ENCODE measurements around the gene AFAP1. TPM values are rescaled to one million over a fixed set of nuclear protein-coding genes. Genes with fewer than 3 reads are reported as not detected.

AFAP1 gene
- total RNA-seq, 2 experiments from 2014 or later: not detected

GRCh38 chr4:7910263-7910896 is 29.3 kb downstream of the AFAP1 start:
- no peak for DNase-seq (ENCODE audit: low spot score)
- Histone ChIP-seq H3K9me2 (ENCODE audit: insufficient read depth, low read length) (no peaks in the 10 kb centered on the region), H4K20me1 (ENCODE audit: insufficient read depth, low read length) (no peaks in the 10 kb centered on the region), H3K4me2 (ENCODE audit: low read length) (no peak overlapping the region), H3K79me2 (ENCODE audit: insufficient read depth, low read depth, low read length) (no peaks in the 10 kb centered on the region), H3K36me3 (ENCODE audit: insufficient read depth, low read length) (no peaks in the 10 kb centered on the region), H2AFZ (ENCODE audit: low read length) (no peak overlapping the region), H3K4me3 (ENCODE audit: low read depth, low read length, poor library complexity, severe bottlenecking) (no peak overlapping the region), H3K4me1 (ENCODE audit: insufficient read depth, low read length, poor library complexity, severe bottlenecking) (peaks cover 17% of the 10 kb centered on the region), H3K9me3 (ENCODE audit: low read length) (no peaks in the 10 kb centered on the region), H3K27ac (ENCODE audit: low read depth, low read length, poor library complexity, severe bottlenecking) (no peak overlapping the region)
- CTCF ChIA-PET (ENCODE audit: unreplicated experiment): no interaction called here
- POLR2A ChIA-PET: no interaction called here
- TF ChIP-seq EZH2phosphoT487 (IDR thresholded peaks at IDR 0.05; ENCODE audit: borderline replicate concordance, low read depth, low read length): no peak
- TF ChIP-seq CTCF (conservative IDR thresholded peaks at IDR 0.05; ENCODE audit: low read length): no peak
- intact Hi-C loops (cut with micrococcal nuclease; ENCODE audit: unreplicated experiment): no loop called here
- BruUV-seq (replicated peaks): no TSS peak

- DNase-seq (ENCODE audit: low spot score): no peak
- no peaks in the 10 kb centered on the region for H3K9me2 ChIP-seq (ENCODE audit: insufficient read depth, low read length)
- no TSS peak for BruUV-seq (replicated peaks)
- H3K36me3 ChIP-seq (ENCODE audit: insufficient read depth, low read length): no peaks in the 10 kb centered on the region
- no peaks in the 10 kb centered on the region for H3K9me3 ChIP-seq (ENCODE audit: low read length)
- no peak overlapping the region for H3K4me3 ChIP-seq (ENCODE audit: low read depth, low read length, poor library complexity, severe bottlenecking)
- POLR2A ChIA-PET: no interaction called here
- H3K4me1 ChIP-seq (ENCODE audit: insufficient read depth, low read length, poor library complexity, severe bottlenecking): peaks cover 17% of the 10 kb centered on the region
- H2AFZ ChIP-seq (ENCODE audit: low read length): no peak overlapping the region
- no peak overlapping the region for H3K27ac ChIP-seq (ENCODE audit: low read depth, low read length, poor library complexity, severe bottlenecking)
- H3K79me2 ChIP-seq (ENCODE audit: insufficient read depth, low read depth, low read length): no peaks in the 10 kb centered on the region
- no peaks in the 10 kb centered on the region for H4K20me1 ChIP-seq (ENCODE audit: insufficient read depth, low read length)
- no peak overlapping the region for H3K4me2 ChIP-seq (ENCODE audit: low read length)
- CTCF ChIA-PET (ENCODE audit: unreplicated experiment): no interaction called here
- no peak for TF ChIP-seq EZH2phosphoT487 (IDR thresholded peaks at IDR 0.05; ENCODE audit: borderline replicate concordance, low read depth, low read length)
- intact Hi-C loops (cut with micrococcal nuclease; ENCODE audit: unreplicated experiment): no loop called here
These were observed 30.0 kb downstream of the AFAP1 start for GRCh38 chr4:7909463-7910262.

GRCh38 chr4:7908668-7909067 is 31.0 kb downstream of the AFAP1 start:
- Histone ChIP-seq H3K36me3 (ENCODE audit: insufficient read depth, low read length) (no peaks in the 10 kb centered on the region), H3K4me3 (ENCODE audit: low read depth, low read length, poor library complexity, severe bottlenecking) (no peak overlapping the region), H3K79me2 (ENCODE audit: insufficient read depth, low read depth, low read length) (no peaks in the 10 kb centered on the region), H3K9me3 (ENCODE audit: low read length) (no peaks in the 10 kb centered on the region), H3K4me1 (ENCODE audit: insufficient read depth, low read length, poor library complexity, severe bottlenecking) (peaks cover 17% of the 10 kb centered on the region), H4K20me1 (ENCODE audit: insufficient read depth, low read length) (no peaks in the 10 kb centered on the region), H2AFZ (ENCODE audit: low read length) (no peak overlapping the region), H3K4me2 (ENCODE audit: low read length) (peak overlapping the region; percentile 14; the same call in 1 of the 2 replicates), H3K9me2 (ENCODE audit: insufficient read depth, low read length) (no peaks in the 10 kb centered on the region), H3K27ac (ENCODE audit: low read depth, low read length, poor library complexity, severe bottlenecking) (no peak overlapping the region)
- TF ChIP-seq CTCF (conservative IDR thresholded peaks at IDR 0.05; ENCODE audit: low read length) (no peak), EZH2phosphoT487 (IDR thresholded peaks at IDR 0.05; ENCODE audit: borderline replicate concordance, low read depth, low read length) (no peak)
- no TSS peak for BruUV-seq (replicated peaks)
- ChIA-PET CTCF (ENCODE audit: unreplicated experiment) (no interaction called here), POLR2A (no interaction called here)
- intact Hi-C loops (cut with micrococcal nuclease; ENCODE audit: unreplicated experiment): no loop called here
- peak; percentile 41 for DNase-seq (ENCODE audit: low spot score)
